GM18909 (cell line): ENCODE measurements around the gene DLGAP1.
A peak's percentile ranks its signal among the peaks of the same experiment; 100 is the strongest.
"Not testable (repeated sequence)": the region's sequence is repeated elsewhere in the genome, so short reads cannot be mapped to it uniquely, and the experiment has no call there.

Experiments
- ATAC-seq: cut with Tn5 transposase; IDR thresholded peaks from one replicate; pipeline ENCODE4 v1.9.1; 2021; ENCODE audit warnings: mild to moderate bottlenecking; ENCODE audit not compliant: unreplicated experiment, poor library complexity

Gene DLGAP1

GRCh38 chr18:3472681-3473544 lies 982.2 kb downstream of the DLGAP1 start:
- peak; percentile 98 for ATAC-seq

GRCh38 chr18:3472121-3472520 lies 983.0 kb downstream of the DLGAP1 start:
- not testable (repeated sequence) for ATAC-seq

GRCh38 chr18:3471141-3471648 lies 983.9 kb downstream of the DLGAP1 start:
- no peak for ATAC-seq

- ATAC-seq = no peak
Observed at GRCh38 chr18:3468833-3469232, 986.3 kb downstream of the DLGAP1 start.

GRCh38 chr18:3468066-3468705 lies 986.9 kb downstream of the DLGAP1 start:
- no peak for ATAC-seq

- no peak for ATAC-seq
Observed at GRCh38 chr18:3466872-3467271, 988.2 kb downstream of the DLGAP1 start.

GRCh38 chr18:3466045-3466444 lies 989.1 kb downstream of the DLGAP1 start:
- no peak for ATAC-seq

- ATAC-seq = no peak
Observed at GRCh38 chr18:3463051-3463450, 992.1 kb downstream of the DLGAP1 start.

GRCh38 chr18:3461704-3462103 lies 993.4 kb downstream of the DLGAP1 start:
- no peak for ATAC-seq

- no peak for ATAC-seq
Observed at GRCh38 chr18:3460823-3461398, 994.2 kb downstream of the DLGAP1 start.

- no peak for ATAC-seq
Observed at GRCh38 chr18:3458952-3459853, 995.9 kb downstream of the DLGAP1 start.

GRCh38 chr18:3458378-3458777 lies 996.7 kb downstream of the DLGAP1 start:
- no peak for ATAC-seq

- no peak for ATAC-seq
Observed at GRCh38 chr18:3457261-3457724, 997.8 kb downstream of the DLGAP1 start.

GRCh38 chr18:3456686-3457069 lies 998.4 kb downstream of the DLGAP1 start:
- no peak for ATAC-seq

- ATAC-seq = no peak
Observed at GRCh38 chr18:3455907-3456685, 999.0 kb downstream of the DLGAP1 start.

GRCh38 chr18:3455090-3455635 lies 999.9 kb downstream of the DLGAP1 start:
- ATAC-seq = no peak

- ATAC-seq = no peak
Observed at GRCh38 chr18:3454365-3455089, 1000.6 kb downstream of the DLGAP1 start.
